VCaP (cell line): ENCODE data around the gene EFS.
A peak's percentile ranks its signal among the peaks of the same experiment; 100 is the strongest.

Experiments
- H3K27ac ChIP-seq: fragments of 450-650 bp; 2 replicates; pipeline ENCODE4 v1.5.1; 2017
- TF ChIP-seq, protein P1 (sequence below): fragments of 450-650 bp; conservative IDR thresholded peaks from 2 replicates; pipeline ENCODE4 v1.5.1; 2017; ENCODE audit warnings: mild to moderate bottlenecking, moderate library complexity

EFS gene

DNA sequence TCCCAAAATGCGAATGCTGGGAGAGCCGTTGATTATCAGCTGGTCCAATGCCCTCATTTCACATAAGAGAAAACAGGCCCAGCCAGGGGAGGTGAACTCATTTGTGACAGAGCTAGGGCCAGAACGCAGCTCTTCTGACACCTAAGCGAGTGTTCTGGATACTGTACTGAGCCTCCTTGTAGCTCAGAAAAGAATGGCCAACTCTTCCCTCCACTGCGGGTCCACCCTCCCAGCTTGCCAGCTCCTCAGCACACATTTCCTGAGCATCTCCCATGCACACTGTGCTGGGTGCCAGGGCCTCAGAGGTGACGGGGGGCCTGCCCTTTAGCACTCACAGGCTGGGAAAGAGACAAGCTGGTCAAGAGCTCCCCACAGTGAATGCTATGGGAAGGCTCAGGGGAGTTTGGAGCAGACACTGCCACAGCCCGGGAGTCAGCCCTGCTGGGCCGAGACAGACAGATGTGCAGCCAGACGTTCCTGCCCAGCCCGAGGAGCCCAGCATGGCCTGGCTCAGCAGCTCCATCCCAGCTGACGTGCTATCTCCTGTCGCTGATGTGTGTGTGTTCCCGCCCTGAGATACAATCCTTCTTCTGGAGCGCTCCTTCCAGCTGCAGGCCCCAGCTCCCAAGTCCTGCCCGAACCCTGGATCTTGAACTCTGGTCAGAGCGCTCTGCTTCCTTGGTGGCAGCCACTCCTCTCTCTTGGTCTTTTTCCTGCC, 15.4 kb upstream of the EFS start:
- TF ChIP-seq, protein P1, sequence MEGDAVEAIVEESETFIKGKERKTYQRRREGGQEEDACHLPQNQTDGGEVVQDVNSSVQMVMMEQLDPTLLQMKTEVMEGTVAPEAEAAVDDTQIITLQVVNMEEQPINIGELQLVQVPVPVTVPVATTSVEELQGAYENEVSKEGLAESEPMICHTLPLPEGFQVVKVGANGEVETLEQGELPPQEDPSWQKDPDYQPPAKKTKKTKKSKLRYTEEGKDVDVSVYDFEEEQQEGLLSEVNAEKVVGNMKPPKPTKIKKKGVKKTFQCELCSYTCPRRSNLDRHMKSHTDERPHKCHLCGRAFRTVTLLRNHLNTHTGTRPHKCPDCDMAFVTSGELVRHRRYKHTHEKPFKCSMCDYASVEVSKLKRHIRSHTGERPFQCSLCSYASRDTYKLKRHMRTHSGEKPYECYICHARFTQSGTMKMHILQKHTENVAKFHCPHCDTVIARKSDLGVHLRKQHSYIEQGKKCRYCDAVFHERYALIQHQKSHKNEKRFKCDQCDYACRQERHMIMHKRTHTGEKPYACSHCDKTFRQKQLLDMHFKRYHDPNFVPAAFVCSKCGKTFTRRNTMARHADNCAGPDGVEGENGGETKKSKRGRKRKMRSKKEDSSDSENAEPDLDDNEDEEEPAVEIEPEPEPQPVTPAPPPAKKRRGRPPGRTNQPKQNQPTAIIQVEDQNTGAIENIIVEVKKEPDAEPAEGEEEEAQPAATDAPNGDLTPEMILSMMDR = no peak; the same call in none of the 2 replicates
- H3K27ac ChIP-seq = no peak overlapping the region

DNA sequence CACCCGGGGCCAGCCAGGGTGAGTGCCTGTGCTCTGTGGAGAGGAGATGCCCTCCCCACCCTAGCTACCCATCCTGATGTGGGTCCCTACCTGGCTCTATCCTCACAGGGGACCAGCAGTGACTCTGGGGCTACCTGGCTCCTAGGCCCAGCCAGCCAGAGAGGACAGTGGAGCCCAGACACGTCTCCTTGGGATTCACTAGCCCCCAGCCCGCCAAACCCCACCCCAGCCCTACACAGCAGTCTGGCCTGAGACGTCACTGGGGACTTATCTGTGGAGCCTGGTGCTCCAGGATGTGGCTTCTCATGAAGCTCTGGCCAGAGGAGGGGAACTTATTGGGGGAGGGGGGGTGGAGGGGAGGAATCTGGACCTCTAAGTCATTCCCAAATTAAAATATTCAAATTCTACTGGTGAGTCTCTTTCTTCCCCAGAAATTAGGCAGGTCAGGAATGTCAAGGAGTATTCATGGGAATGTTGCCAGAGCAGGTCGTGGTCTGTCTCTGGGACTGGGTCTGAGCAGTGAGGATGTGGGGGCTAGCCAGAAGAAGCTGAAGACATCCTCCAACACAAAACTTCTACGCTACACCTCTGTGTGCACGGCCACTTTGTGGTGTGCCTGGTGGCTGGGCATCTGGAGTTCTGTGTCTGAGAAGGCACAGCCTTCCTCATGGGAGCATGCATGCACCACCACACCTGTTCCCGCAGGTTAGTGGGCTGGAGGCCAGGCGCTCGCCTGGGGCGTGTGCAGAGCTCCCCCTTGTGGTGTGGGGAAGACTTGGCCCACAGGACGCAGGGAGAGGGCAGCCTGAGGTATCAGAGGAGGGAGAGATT, 14.6 kb upstream of the EFS start:
- no peak overlapping the region for H3K27ac ChIP-seq
- TF ChIP-seq, protein P1 = peak; percentile 97

DNA sequence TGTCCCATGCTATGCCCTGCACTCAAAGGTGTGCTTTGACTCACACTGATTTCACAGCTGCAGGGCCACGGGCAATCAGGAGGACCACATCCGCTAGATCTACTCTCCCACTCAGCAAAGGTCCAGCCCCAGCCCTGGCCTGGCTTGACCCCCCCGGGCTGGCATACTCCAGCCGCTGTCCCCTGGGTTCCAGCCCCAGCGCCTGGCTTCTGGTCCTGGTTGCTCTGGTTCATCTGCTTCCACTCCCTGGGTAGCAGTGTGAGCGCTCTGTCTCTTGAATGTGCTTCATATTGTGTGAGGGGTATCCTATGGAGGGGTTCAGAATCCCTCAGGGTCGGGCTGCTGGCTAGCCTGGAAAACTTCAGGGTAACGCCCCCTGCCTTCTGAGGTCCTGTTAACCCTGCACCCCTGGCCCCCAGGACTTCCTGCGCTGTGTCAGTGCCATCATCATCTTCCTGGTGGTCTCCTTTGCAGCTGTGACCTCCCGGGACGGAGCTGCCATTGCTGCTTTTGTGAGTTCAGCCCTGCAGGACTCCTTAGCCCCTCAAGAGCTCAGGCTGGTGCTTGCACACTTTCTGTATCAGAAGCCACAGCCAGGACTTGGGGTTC, 13.7 kb upstream of the EFS start:
- TF ChIP-seq, protein P1 = no peak
- no peak overlapping the region for H3K27ac ChIP-seq

DNA sequence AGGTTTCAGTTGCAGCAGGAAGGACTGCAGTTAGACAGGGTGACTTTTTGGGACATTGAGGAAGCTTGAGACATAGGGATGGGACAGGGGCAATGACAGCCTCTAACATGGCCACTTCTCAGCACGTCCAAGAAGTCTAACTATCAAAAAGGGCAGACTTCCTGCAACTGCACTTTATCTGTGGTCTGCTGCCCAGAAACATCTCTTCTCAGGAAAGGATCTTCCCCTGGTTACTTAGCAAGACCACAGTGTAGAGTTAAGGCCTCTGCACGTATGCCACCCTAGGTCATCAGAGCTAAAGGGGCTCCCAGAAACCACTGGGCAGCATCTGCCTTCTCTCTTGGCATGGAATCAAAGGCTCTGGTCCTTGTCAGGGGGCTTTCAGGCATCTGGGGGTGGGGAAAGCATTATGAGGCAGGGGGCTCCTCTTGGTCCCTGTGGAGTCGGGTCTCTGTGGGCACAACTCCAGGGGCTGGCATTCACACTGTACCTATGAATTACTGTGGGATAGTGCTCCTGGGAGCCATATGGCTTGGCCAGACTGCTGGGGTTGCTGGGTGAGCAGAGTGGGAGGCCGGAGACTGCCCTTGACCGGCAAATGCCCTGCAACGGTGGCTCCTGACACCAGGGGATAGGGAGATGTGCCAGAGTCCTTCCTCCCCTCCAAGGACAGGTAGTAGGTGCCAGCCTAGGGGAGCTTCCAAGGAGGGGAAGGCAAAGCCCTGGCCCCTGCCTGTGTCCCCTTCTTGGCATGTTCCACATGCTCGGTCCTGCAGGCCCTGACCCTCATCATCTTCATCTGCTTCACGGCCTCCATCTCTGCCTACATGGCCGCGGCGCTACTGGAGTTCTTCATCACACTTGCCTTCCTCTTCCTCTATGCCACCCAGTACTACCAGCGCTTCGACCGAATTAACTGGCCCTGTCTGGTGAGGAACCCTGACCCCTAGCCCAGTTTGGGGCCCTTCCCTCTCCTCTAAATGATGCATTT, 12.9 kb upstream of the EFS start:
- no peak overlapping the region for H3K27ac ChIP-seq
- TF ChIP-seq, protein P1 = no peak

DNA sequence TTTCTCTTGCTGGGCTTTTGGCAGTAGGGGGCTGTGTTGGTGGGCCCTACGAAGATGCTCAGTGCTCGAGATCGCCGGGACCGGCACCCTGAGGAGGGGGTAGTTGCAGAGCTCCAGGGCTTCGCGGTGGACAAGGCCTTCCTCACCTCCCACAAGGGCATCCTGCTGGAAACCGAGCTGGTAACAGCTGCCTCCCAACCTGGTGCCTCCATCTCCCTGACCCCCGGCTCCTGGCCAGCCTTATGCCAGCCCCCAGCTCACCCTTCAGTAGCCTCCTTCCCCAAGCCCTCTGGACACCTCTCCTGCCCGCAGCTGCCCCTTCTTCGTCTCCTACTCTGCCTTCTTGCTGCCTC, 12.2 kb upstream of the EFS start:
- H3K27ac ChIP-seq = no peak overlapping the region
- TF ChIP-seq, protein P1 = no peak

DNA sequence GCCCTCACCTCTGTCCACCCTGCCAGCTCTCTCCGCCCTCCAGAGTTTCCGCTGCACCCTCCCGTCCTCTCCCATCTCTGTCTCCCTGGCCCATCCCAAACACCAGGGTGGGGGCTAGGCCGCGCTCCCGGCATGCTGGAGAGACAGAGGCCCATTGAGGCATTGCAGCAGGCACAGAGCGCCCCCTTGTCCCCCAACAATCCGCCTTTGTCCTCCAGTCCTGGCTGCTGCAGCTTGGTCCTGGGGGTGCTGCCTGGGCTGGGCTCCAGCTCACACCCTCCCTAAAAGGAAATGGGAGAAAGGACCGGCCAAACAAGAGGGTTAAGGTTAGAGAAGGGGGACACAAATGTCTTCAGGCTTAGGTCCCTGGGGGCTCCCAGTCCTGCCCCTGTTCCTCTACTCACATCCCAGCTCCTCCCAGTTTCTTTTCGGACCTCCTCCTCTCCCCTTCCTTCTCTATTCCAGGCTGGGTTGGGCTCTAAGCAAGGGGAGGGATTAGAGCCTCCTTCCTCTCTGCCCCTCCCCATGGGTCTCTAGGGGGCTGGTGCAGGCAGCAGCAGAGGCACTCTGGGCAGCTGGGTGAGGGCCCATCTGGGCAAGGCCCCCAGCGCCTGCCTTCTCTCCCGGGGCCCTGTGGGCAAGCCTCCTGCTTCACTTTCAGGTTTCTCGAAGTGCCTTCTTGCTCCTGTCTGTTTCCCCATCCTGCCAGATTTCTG, 11.7 kb upstream of the EFS start, which contains the start of gene CMTM5:
CMTM5 (plus strand) TSS at position 565 of the 716 bp plus-strand sequence. CDS start 206 bp downstream, outside the sequence.
- H3K27ac ChIP-seq = no peak within 1 kb of the TSS
- TF ChIP-seq, protein P1 = no peak
